AG09319 (cell line): Measurements from ENCODE around the gene ZNF83.
"Not testable (repeated sequence)": the region's sequence is repeated elsewhere in the genome, so short reads cannot be mapped to it uniquely, and the experiment has no call there.

Experiments used
- DNase-seq: peaks from one replicate; pipeline ENCODE4 v3.0.0-alpha.2; 2010; ENCODE audit warnings: low read depth; ENCODE audit errors: extremely low read depth
- TF ChIP-seq, protein P1 (sequence below): IDR thresholded peaks from 2 replicates; pipeline ENCODE4 v1.5.1; 2011; ENCODE audit warnings: low read depth, mild to moderate bottlenecking, inconsistent platforms, low read length, moderate library complexity

The ZNF83 gene

DNA sequence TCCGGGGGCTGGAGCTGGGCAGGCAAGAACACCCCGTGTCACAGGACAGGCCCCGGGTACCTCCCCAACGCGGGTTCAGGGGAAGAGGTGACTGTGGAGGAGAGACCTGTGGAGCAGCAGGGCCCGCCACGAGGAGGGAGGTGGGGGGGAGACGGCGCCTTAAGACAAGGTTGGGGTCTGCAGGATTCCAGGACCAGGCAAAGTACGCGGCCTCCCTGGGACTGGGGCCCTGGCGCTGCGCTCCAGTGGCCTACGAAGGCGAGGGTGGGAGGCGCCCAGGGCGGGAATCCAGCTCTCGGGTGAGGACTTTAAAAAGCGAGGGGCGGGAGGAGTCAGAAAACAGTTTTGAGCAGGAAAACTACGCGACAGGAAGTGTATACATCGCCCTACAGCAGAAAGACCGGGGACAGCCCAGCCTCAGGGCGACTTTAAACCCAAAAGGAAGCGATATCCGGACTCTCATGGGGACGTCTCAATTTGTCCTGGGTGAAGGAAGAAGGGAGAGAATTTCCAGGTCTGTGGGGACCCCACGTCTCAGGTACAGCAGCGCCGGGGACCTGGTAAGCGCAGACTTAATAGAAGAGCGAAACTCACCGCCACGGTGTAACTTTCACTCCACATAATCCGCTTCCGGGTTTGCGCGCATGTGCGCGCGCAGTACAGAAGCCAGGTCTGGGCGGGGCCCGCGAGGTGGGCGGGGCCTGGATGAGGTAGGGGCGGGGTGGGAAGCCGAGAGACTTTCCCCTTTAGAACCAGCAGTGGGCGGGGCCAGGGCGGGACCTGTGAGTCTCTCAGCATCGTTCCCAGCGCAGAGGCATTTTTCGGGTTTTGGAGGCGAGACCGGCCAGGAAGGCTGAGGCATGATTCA, at the start of gene ZNF83:
ZNF83 (minus strand) TSS at position 638 of the 868 bp plus-strand sequence.
- TF ChIP-seq, protein P1, sequence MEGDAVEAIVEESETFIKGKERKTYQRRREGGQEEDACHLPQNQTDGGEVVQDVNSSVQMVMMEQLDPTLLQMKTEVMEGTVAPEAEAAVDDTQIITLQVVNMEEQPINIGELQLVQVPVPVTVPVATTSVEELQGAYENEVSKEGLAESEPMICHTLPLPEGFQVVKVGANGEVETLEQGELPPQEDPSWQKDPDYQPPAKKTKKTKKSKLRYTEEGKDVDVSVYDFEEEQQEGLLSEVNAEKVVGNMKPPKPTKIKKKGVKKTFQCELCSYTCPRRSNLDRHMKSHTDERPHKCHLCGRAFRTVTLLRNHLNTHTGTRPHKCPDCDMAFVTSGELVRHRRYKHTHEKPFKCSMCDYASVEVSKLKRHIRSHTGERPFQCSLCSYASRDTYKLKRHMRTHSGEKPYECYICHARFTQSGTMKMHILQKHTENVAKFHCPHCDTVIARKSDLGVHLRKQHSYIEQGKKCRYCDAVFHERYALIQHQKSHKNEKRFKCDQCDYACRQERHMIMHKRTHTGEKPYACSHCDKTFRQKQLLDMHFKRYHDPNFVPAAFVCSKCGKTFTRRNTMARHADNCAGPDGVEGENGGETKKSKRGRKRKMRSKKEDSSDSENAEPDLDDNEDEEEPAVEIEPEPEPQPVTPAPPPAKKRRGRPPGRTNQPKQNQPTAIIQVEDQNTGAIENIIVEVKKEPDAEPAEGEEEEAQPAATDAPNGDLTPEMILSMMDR = no peak

DNA sequence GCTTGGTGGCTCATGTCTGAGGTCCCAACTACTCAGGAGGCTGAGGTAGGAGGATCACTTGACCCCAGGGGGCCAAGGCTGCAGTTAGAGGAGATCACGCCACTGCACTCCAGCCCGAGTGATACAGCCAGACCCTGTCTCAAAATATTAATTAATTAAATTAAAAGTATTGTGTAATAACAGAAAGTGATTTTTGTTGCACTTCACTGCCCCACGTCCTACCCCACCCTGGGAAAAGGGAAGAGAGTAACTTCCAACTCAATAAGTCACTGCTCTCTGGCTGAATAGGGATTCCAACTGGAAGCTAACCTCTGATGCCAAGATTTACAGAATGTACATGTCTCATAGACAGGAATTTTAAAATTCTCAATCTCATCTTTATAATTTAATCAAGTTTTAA, 49.5 kb upstream of the ZNF83 start:
- TF ChIP-seq, protein P1 = no peak
- DNase-seq = no peak

More for the DNA sequence above, at the start of gene ZNF83:
- DNase-seq = peak; percentile 82

DNA sequence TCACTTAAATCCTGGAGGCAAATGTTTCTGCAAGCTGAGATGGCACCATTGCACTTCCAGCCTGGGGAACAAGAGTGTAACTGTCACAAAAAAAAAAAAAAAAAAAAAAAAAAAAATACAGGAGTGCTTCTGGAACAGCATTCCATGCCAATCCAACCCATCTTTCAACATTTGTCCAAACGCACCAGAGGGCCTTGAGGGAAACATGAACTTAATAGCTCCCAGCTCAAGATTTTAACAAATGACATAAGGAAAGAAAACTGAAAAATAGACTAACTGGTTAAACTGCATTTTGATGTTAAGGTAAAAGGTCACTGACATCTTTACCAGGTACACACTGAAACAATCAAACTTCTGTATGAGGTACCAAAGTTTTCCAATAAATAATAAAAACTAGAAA, 47.7 kb upstream of the ZNF83 start:
- no peak for DNase-seq
- TF ChIP-seq, protein P1 = no peak

DNA sequence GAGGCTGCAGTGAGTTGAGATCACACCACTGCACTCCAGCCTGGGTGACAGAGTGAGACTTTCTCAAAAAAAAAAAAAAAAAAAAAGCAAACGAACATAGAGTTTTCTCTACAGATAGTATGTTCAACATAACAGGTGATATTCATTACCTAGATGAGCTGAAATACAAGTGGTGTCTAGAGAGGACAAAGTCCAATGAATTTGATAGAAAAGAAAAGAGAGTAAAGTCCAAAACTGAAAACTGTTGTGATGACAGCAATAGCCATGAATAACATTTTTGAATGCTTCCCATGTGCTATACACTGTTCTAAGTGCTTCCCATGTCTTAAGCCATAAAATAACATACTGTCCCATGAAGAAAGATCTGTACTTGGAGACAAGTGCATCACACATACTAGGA, 43.1 kb upstream of the ZNF83 start:
- DNase-seq = not testable (repeated sequence)

DNA sequence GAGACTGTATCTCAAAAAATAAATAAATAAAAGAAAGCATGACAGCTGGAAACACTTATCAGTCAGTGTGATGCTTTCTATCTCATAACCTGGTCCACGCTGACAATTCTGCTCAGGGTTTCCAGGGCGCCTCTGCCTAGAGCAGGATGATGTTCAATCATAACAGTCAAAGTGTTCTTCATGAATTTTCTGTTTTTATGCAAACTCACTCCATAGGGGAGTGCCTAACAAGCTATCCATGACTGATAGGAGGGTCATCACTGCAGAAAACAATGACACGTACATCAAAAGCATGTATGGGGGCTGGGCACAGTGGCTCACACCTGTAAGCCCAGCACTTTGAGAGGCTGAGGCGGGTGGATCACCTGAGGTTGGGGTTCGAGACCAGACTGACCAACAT, 41.4 kb upstream of the ZNF83 start:
- DNase-seq = no peak
- TF ChIP-seq, protein P1 = no peak

DNA sequence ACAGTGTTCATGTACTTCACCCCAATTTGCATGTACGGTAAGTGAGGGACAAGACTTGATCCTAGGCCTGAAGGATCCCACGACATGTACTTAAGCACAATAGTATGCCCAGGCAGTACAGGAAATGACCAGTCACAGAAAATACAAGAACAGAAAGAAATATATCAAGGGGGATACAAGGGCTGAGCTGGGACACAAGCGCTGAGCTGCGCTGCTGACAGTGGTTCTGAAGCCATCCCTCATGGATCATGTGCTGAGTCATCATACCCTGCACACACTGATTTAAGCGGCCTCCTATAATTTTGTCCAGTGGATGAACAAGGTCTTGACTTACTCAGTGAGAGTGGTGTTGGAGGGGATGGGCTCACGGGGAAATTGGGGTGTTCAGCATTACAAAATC, 37.1 kb upstream of the ZNF83 start:
- not testable (repeated sequence) for DNase-seq

DNA sequence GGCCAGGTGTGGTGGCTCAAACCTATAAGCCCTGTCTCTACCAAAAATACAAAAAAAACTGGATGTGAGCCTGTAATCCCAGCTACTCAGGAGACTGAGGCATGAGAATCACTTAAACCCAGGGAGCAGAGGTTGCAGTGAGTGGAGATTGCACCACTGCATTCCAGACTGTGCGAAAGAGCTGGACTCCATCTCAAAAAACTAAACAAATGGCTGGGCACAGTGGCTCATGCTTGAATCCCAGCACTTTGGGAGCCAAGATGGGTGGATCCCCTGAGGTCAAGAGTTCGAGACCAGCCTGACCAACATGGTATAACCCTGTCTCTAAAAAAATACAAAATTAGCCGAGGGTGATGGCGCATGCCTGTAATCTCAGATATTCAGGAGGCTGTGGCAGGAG, 34.9 kb upstream of the ZNF83 start:
- DNase-seq = no peak
- TF ChIP-seq, protein P1 = no peak

DNA sequence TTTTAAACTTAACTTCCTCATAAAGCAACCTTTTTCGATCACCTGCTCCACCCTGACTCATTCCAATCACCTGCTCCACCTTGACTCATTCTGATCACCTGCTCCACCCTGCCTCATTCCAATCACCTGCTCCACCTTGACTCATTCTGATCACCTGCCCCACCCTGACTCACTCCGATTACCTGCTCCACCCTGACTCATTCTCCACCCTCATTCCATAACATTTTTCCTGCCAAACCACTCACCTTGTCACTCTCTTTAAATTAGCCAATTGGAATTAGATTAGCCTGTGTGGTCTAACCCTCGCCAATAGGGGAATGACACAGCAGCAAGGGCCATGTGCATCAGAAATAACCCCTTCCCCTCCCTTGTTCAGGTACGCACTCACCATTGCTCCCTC, 31.9 kb upstream of the ZNF83 start:
- TF ChIP-seq, protein P1 = no peak
- no peak for DNase-seq
